GM18867 (cell line): Measurements from ENCODE around the gene PKP1.

ENCODE experiments used
- ATAC-seq: cut with Tn5 transposase; IDR thresholded peaks from one replicate; pipeline ENCODE4 v1.9.1; 2021; ENCODE audit warnings: mild to moderate bottlenecking, moderate library complexity; ENCODE audit not compliant: unreplicated experiment

Gene PKP1

GRCh38 chr1:201307231-201307630 lies 23.9 kb downstream of the PKP1 start:
- no peak for ATAC-seq

GRCh38 chr1:201307760-201308499 lies 24.6 kb downstream of the PKP1 start:
- no peak for ATAC-seq

GRCh38 chr1:201309416-201309815 lies 26.1 kb downstream of the PKP1 start:
- no peak for ATAC-seq

GRCh38 chr1:201310251-201310985 lies 27.1 kb downstream of the PKP1 start:
- ATAC-seq: no peak

- ATAC-seq: no peak
These were observed 27.7 kb downstream of the PKP1 start for GRCh38 chr1:201310986-201311355.

- ATAC-seq: no peak
These were observed 28.2 kb downstream of the PKP1 start for GRCh38 chr1:201311356-201312011.

GRCh38 chr1:201312298-201312697 lies 29.0 kb downstream of the PKP1 start:
- no peak for ATAC-seq

GRCh38 chr1:201313086-201313485 lies 29.8 kb downstream of the PKP1 start:
- no peak for ATAC-seq

GRCh38 chr1:201316556-201316955 lies 33.2 kb downstream of the PKP1 start:
- ATAC-seq: no peak

GRCh38 chr1:201317551-201317950 lies 34.2 kb downstream of the PKP1 start:
- no peak for ATAC-seq

- no peak for ATAC-seq
These were observed 35.4 kb downstream of the PKP1 start for GRCh38 chr1:201318504-201319340.

- no peak for ATAC-seq
These were observed 36.3 kb downstream of the PKP1 start for GRCh38 chr1:201319631-201320030.

- no peak for ATAC-seq
These were observed 37.0 kb downstream of the PKP1 start for GRCh38 chr1:201320168-201320788.

GRCh38 chr1:201321826-201322390 lies 38.6 kb downstream of the PKP1 start:
- no peak for ATAC-seq

GRCh38 chr1:201322653-201323510 lies 39.6 kb downstream of the PKP1 start:
- no peak for ATAC-seq

GRCh38 chr1:201324306-201324705 lies 41.0 kb downstream of the PKP1 start:
- ATAC-seq: no peak

- no peak for ATAC-seq
These were observed 41.7 kb downstream of the PKP1 start for GRCh38 chr1:201324821-201325677.

GRCh38 chr1:201325678-201326060 lies 42.4 kb downstream of the PKP1 start:
- no peak for ATAC-seq
